Left ventricle myocardium inferior (tissue), 1 donor: ENCODE results near the gene DIPK1B. TPM values are rescaled to one million over a fixed set of nuclear protein-coding genes. Genes with fewer than 3 reads are reported as not detected.
A peak's percentile ranks its signal among the peaks of the same experiment; 100 is the strongest.

Experiments
- DNase-seq: peaks from one replicate; pipeline ENCODE4 v3.0.0-alpha.2; 2020
- H3K27ac ChIP-seq: fragments of 200-600 bp; replicated peaks from 2 replicates; pipeline ENCODE4 v1.8.0; 2021
- H3K27me3 ChIP-seq: fragments of 200-600 bp; 2 replicates; pipeline ENCODE4 v1.8.0; 2021; ENCODE audit warnings: low read depth
- H3K36me3 ChIP-seq: fragments of 200-600 bp; 2 replicates; pipeline ENCODE4 v1.8.0; 2021
- H3K4me1 ChIP-seq: fragments of 200-600 bp; 2 replicates; pipeline ENCODE4 v1.8.0; 2021
- H3K4me3 ChIP-seq: fragments of 200-600 bp; 2 replicates; pipeline ENCODE4 v1.8.0; 2021; ENCODE audit warnings: mild to moderate bottlenecking, moderate library complexity
- H3K9me3 ChIP-seq: fragments of 200-600 bp; replicated peaks from 2 replicates; pipeline ENCODE4 v1.8.0; 2021
- intact Hi-C: fragments of 100-400 bp; cut with micrococcal nuclease; formaldehyde crosslinking; loops from one replicate; pipeline ENCODE4 v1.11.0; 2022
- total RNA-seq: library from RNA; stranded (reverse); fragmentation: NEBNext Ultra II Directional; extraction: Animal tissue kit (Norgen Biotek cat#: 25700); gene quantifications from one replicate; pipeline ENCODE4 v1.2.1, GENCODE V29; 2021
- TF ChIP-seq, protein P1 (sequence below): fragments of 200-600 bp; IDR thresholded peaks from 2 replicates; pipeline ENCODE4 v1.8.0; 2021; ENCODE audit warnings: antibody characterized with exemption, mild to moderate bottlenecking, borderline replicate concordance
- donor health status: DM: no; HTN: yes; CAD: no; lungs with severe emphysema.

The DIPK1B gene
- total RNA-seq, 1 donor from 2014 or later, result 21.4 TPM

DNA sequence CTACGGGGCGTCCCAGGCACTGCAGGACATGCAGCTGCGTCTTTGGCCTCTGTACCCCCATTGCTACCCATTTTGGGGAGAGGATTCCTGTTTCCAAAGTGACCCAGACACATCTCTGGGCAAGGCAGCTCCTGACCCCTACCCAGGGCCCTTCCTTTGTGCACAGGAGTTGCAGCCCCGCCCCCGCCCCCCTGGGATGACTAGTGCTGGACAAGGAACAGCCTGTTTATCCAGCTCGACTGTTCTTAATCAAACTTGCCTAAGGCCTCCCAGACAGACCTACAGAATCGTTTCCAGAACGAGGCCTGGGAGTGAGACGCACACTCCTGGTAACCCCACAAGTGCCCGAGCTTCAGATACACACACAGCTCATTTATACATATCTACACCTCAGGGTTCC lies 13.2 kb downstream of the DIPK1B start:
- peaks cover 90% of the 10 kb centered on the region for H3K4me1 ChIP-seq
- peak overlapping the region; percentile 85 for H3K4me3 ChIP-seq
- intact Hi-C loops, result no loop called here
- H3K27me3 ChIP-seq, result no peaks in the 10 kb centered on the region
- TF ChIP-seq, protein P1, sequence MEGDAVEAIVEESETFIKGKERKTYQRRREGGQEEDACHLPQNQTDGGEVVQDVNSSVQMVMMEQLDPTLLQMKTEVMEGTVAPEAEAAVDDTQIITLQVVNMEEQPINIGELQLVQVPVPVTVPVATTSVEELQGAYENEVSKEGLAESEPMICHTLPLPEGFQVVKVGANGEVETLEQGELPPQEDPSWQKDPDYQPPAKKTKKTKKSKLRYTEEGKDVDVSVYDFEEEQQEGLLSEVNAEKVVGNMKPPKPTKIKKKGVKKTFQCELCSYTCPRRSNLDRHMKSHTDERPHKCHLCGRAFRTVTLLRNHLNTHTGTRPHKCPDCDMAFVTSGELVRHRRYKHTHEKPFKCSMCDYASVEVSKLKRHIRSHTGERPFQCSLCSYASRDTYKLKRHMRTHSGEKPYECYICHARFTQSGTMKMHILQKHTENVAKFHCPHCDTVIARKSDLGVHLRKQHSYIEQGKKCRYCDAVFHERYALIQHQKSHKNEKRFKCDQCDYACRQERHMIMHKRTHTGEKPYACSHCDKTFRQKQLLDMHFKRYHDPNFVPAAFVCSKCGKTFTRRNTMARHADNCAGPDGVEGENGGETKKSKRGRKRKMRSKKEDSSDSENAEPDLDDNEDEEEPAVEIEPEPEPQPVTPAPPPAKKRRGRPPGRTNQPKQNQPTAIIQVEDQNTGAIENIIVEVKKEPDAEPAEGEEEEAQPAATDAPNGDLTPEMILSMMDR, result no peak
- H3K27ac ChIP-seq, result peak overlapping the region; percentile 87
- H3K36me3 ChIP-seq, result peaks cover 54% of the 10 kb centered on the region
- H3K9me3 ChIP-seq, result no peaks in the 10 kb centered on the region
- DNase-seq, result no peak

DNA sequence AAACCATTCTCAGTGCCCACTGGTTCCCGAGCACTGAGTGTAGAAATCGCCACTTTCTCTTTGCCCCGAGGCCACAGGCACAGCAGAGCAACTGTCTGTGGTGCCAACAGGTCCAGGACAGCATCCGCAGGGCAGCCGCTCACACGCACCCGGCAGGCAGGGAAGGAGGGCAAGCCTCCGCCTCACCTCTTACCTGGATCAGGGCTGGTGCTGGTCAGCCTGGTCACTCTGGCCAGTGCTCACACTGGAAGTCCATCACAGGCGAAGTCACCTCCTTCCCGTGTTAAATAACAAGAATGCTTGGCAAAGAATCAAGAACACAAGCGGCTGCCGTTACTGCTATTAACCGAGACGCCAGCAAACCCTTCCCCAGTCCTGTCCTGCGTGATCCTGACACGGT lies 13.7 kb downstream of the DIPK1B start:
- H3K27me3 ChIP-seq, result no peaks in the 10 kb centered on the region
- no peaks in the 10 kb centered on the region for H3K9me3 ChIP-seq
- H3K4me3 ChIP-seq, result peak overlapping the region; percentile 85
- no peak for DNase-seq
- peaks cover 85% of the 10 kb centered on the region for H3K4me1 ChIP-seq
- peaks cover 54% of the 10 kb centered on the region for H3K36me3 ChIP-seq
- intact Hi-C loops, result no loop called here
- peak overlapping the region; percentile 87 for H3K27ac ChIP-seq
- TF ChIP-seq, protein P1, result no peak

DNA sequence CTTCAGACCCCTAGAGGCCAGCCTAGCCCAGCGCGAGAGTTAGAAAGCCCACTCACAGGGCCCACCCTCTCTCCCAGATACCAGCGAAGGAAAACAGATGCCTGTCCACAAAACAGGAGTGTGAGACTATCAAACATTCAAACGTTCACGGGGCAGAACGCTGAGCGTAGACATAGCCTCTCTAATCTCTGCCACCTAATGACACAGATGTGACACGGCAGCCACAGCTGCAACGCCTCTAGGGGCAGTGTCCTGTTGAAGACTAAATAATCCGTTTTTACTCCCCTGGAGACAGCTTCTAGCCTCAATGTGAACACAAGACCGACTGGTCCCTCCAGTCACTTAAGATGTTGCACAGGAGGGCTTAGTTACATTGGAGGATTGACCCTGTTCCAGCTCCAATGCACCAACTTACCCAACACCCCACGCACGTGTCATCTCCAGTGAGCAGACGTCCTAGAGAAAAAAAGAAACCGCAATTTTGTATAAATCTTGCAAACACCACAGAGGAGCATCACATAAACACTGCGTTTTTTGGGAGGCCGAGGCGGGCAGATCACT lies 14.3 kb downstream of the DIPK1B start:
- peak overlapping the region; percentile 85 for H3K4me3 ChIP-seq
- peaks cover 52% of the 10 kb centered on the region for H3K36me3 ChIP-seq
- TF ChIP-seq, protein P1, result peak; percentile 54
- no peak for DNase-seq
- H3K27ac ChIP-seq, result peak overlapping the region; percentile 87
- intact Hi-C loops, result no loop called here
- H3K9me3 ChIP-seq, result no peaks in the 10 kb centered on the region
- H3K4me1 ChIP-seq, result peaks cover 79% of the 10 kb centered on the region
- no peaks in the 10 kb centered on the region for H3K27me3 ChIP-seq

DNA sequence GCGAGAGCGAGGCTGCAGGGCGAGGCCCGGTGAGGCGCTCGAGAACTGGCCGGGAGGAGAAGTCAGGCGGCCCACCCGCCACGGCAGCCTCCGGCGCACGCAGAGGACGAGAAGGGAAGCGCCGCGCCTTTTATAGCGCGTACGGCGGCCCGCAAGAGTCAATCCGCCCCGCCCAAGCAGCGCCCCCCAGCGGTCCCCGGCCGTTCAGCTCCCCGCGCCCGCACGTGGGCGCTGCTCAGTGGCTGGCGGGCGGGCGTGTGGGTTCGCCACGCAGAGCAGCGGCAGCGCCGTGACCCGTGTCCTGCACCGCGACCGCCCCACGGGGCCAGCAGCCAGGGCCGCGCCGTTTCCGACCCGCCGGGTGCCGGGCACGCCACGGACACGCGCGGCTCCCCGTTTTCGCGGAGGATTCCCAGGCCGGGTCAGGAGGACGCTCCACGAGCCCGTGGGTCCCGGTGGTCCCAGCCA lies 15.7 kb downstream of the DIPK1B start:
- no peaks in the 10 kb centered on the region for H3K9me3 ChIP-seq
- H3K36me3 ChIP-seq, result peaks cover 38% of the 10 kb centered on the region
- peaks cover 65% of the 10 kb centered on the region for H3K4me1 ChIP-seq
- peak overlapping the region; percentile 85 for H3K4me3 ChIP-seq
- no peaks in the 10 kb centered on the region for H3K27me3 ChIP-seq
- DNase-seq, result peak; percentile 94
- TF ChIP-seq, protein P1, result peak; percentile 92
- peak overlapping the region; percentile 87 for H3K27ac ChIP-seq
- intact Hi-C loops, result no loop called here

DNA sequence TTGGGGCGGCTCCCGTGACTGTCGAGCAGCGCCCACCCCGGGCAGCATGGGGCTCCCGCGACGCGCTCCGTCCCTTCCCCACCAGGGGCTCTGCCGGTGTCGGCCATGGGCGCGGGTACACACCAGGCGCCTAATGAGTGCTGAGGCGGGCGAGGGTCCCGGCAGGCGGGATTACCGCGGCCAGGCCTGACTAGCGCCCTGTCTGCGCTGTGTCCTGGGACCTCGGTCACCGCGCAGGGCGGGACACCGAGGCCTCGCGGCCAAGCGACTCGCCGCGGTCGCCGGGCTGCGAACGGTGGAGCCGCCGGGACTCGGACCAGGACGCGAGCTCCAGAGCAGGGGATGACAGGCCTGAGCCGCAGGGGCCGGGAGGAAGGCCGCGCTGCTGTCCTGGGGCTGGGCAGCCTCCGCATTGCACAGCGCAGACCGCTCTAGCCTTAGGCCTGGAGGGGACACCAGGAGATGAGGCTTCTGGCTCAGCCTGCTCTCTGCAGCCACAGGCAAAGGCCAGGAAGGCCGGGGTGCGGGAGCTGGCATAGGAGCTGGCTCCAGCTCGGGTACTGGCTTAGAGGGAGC lies 16.3 kb downstream of the DIPK1B start:
- intact Hi-C loops, result no loop called here
- Histone ChIP-seq H3K4me1 (peaks cover 60% of the 10 kb centered on the region), H3K9me3 (no peaks in the 10 kb centered on the region), H3K27me3 (no peaks in the 10 kb centered on the region), H3K4me3 (peak overlapping the region; percentile 85), H3K36me3 (peaks cover 33% of the 10 kb centered on the region), H3K27ac (peak overlapping the region; percentile 87)
- TF ChIP-seq, protein P1, result no peak
- DNase-seq, result no peak
